Activated CD4-positive, alpha-beta T cell treated with anti-CD3 and anti-CD28 coated beads, Interleukin-2, amount 10 ng/mL, durations not matched to agents 24 days and 14 days (primary cell): ENCODE data around the gene ZNF710. TPM values are rescaled to one million over a fixed set of nuclear protein-coding genes. Genes with fewer than 3 reads are reported as not detected.

Experiments used
- DNase-seq: peaks from one replicate; pipeline ENCODE4 v3.0.0; 2022
- H3K27ac Mint-ChIP-seq: one replicate; pipeline ENCODE4 v1.8.0; 2022; ENCODE audit warnings: mild to moderate bottlenecking, mixed read lengths
- H3K27me3 Mint-ChIP-seq: one replicate; pipeline ENCODE4 v1.8.0; 2022; ENCODE audit warnings: mixed read lengths
- H3K36me3 Mint-ChIP-seq: one replicate; pipeline ENCODE4 v1.8.0; 2022; ENCODE audit warnings: low read depth, mild to moderate bottlenecking, mixed read lengths
- H3K4me1 Mint-ChIP-seq: one replicate; pipeline ENCODE4 v1.8.0; 2021; ENCODE audit warnings: mixed read lengths
- H3K4me3 Mint-ChIP-seq: one replicate; pipeline ENCODE4 v1.8.0; 2022; ENCODE audit warnings: mild to moderate bottlenecking, moderate library complexity, mixed read lengths
- H3K9me3 Mint-ChIP-seq: one replicate; pipeline ENCODE4 v1.8.0; 2021; ENCODE audit warnings: mixed read lengths
- intact Hi-C: fragments of 100-400 bp; cut with micrococcal nuclease; formaldehyde crosslinking; loops from one replicate; pipeline ENCODE4 v1.15.1; 2023
- total RNA-seq: library from RNA; stranded (reverse); gene quantifications from 2 replicates; pipeline ENCODE4 v1.2.3, GENCODE V29; 2022

The ZNF710 gene
- total RNA-seq, 1 donor from 2014 or later: 28.3 TPM

- H3K36me3 Mint-ChIP-seq: peaks cover 5% of the 10 kb centered on the region
- peaks cover 36% of the 10 kb centered on the region for H3K4me1 Mint-ChIP-seq
- DNase-seq: no peak
- H3K27ac Mint-ChIP-seq: no peak overlapping the region
- H3K4me3 Mint-ChIP-seq: no peak overlapping the region
- H3K9me3 Mint-ChIP-seq: no peaks in the 10 kb centered on the region
- no peaks in the 10 kb centered on the region for H3K27me3 Mint-ChIP-seq
- intact Hi-C loops: loop anchor here (5.0 kb wide), 1 partner anchor 39 kb away; no protein-coding TSS in a partner anchor
Measured at GRCh38 chr15:90058308-90058707, 57.2 kb downstream of the ZNF710 start.

GRCh38 chr15:90058775-90059174 is 57.7 kb downstream of the ZNF710 start:
- no peaks in the 10 kb centered on the region for H3K27me3 Mint-ChIP-seq
- H3K36me3 Mint-ChIP-seq: peaks cover 5% of the 10 kb centered on the region
- H3K4me3 Mint-ChIP-seq: peak overlapping the region; percentile 68
- H3K9me3 Mint-ChIP-seq: no peaks in the 10 kb centered on the region
- H3K27ac Mint-ChIP-seq: peak overlapping the region; percentile 93
- no peak for DNase-seq
- H3K4me1 Mint-ChIP-seq: peaks cover 38% of the 10 kb centered on the region
- intact Hi-C loops: loop anchor here (1.0 to 5.0 kb wide), 5 partner anchors 20 to 165 kb away; partner anchors contain the start of genes AP3S2 and ZNF710

GRCh38 chr15:90059208-90059985 is 58.3 kb downstream of the ZNF710 start:
- Mint-ChIP-seq H3K9me3 (no peaks in the 10 kb centered on the region), H3K4me1 (peaks cover 35% of the 10 kb centered on the region), H3K27me3 (no peaks in the 10 kb centered on the region), H3K36me3 (peaks cover 5% of the 10 kb centered on the region), H3K27ac (peak overlapping the region; percentile 93), H3K4me3 (peak overlapping the region; percentile 68)
- intact Hi-C loops: loop anchor here (1.0 to 5.0 kb wide), 5 partner anchors 21 to 166 kb away; partner anchors contain the start of genes AP3S2 and ZNF710
- peak; percentile 92 for DNase-seq

- Mint-ChIP-seq H3K27me3 (no peaks in the 10 kb centered on the region), H3K4me1 (peaks cover 33% of the 10 kb centered on the region), H3K36me3 (peaks cover 5% of the 10 kb centered on the region), H3K9me3 (no peaks in the 10 kb centered on the region), H3K27ac (no peak overlapping the region), H3K4me3 (no peak overlapping the region)
- DNase-seq: no peak
- intact Hi-C loops: no loop called here
Measured at GRCh38 chr15:90060797-90061196, 59.7 kb downstream of the ZNF710 start.

GRCh38 chr15:90062023-90062442 is 60.9 kb downstream of the ZNF710 start:
- intact Hi-C loops: no loop called here
- Mint-ChIP-seq H3K27ac (peak overlapping the region; percentile 73), H3K4me3 (no peak overlapping the region), H3K9me3 (no peaks in the 10 kb centered on the region), H3K4me1 (peaks cover 33% of the 10 kb centered on the region), H3K27me3 (no peaks in the 10 kb centered on the region), H3K36me3 (peaks cover 7% of the 10 kb centered on the region)
- DNase-seq: no peak

- Mint-ChIP-seq H3K36me3 (peaks cover 7% of the 10 kb centered on the region), H3K4me1 (peaks cover 33% of the 10 kb centered on the region), H3K9me3 (no peaks in the 10 kb centered on the region), H3K27ac (peak overlapping the region; percentile 12), H3K4me3 (no peak overlapping the region), H3K27me3 (no peaks in the 10 kb centered on the region)
- no peak for DNase-seq
- intact Hi-C loops: no loop called here
Measured at GRCh38 chr15:90062462-90062932, 61.4 kb downstream of the ZNF710 start.

- no peak overlapping the region for H3K4me3 Mint-ChIP-seq
- DNase-seq: no peak
- intact Hi-C loops: no loop called here
- peaks cover 29% of the 10 kb centered on the region for H3K4me1 Mint-ChIP-seq
- H3K36me3 Mint-ChIP-seq: peaks cover 10% of the 10 kb centered on the region
- H3K9me3 Mint-ChIP-seq: no peaks in the 10 kb centered on the region
- H3K27me3 Mint-ChIP-seq: no peaks in the 10 kb centered on the region
- H3K27ac Mint-ChIP-seq: no peak overlapping the region
Measured at GRCh38 chr15:90062973-90063769, 62.0 kb downstream of the ZNF710 start.

DNA sequence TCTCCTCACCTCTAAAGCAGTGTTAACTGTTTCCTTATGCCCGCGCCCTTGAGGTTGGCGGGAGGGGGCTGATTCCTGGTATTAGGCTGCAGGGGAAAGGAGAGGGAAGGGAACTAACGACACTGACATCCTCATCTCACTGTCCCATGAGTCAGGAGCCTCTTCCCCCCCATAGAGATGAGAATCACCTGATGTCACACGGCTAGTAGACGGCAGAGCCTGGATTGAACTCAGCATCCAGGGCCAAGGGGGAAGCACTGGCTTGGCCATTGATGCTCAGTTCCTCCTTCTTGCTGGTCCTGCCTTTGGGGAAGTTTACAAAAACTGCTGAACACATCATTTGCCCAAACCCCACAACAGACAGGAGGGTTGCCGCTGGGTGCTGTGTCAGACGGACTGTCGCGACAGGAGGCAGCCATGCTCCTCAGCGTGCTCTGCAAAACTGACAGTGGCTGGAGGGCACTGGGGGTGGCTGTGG is 62.7 kb downstream of the ZNF710 start:
- Mint-ChIP-seq H3K36me3 (peaks cover 10% of the 10 kb centered on the region), H3K27me3 (no peaks in the 10 kb centered on the region), H3K4me3 (no peak overlapping the region), H3K27ac (peak overlapping the region; percentile 12), H3K9me3 (no peaks in the 10 kb centered on the region), H3K4me1 (peaks cover 25% of the 10 kb centered on the region)
- DNase-seq: no peak
- intact Hi-C loops: no loop called here

GRCh38 chr15:90064911-90065681 is 64.0 kb downstream of the ZNF710 start:
- intact Hi-C loops: no loop called here
- no peak overlapping the region for H3K4me3 Mint-ChIP-seq
- H3K4me1 Mint-ChIP-seq: peaks cover 13% of the 10 kb centered on the region
- DNase-seq: no peak
- H3K9me3 Mint-ChIP-seq: no peaks in the 10 kb centered on the region
- H3K27ac Mint-ChIP-seq: no peak overlapping the region
- H3K27me3 Mint-ChIP-seq: no peaks in the 10 kb centered on the region
- H3K36me3 Mint-ChIP-seq: peaks cover 13% of the 10 kb centered on the region

DNA sequence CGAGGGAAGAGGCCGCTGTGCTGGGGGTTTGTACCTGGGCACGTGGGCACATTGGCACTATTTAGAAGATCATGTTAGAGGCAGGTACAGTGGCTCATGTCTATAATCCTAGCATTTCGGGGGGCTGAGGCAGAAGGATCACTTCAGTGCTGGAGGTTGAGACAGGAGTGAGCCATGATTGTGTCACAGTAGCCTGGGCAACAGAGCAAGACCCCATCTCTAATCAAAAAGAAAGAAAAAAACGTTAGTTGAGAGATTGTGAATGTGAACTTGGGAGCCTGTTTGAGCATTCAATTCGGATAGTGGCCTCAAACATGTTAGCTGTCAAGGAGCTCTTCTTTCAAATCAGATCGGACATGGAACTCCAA is 64.5 kb downstream of the ZNF710 start:
- H3K4me3 Mint-ChIP-seq: no peak overlapping the region
- H3K36me3 Mint-ChIP-seq: peaks cover 13% of the 10 kb centered on the region
- intact Hi-C loops: no loop called here
- no peak for DNase-seq
- no peaks in the 10 kb centered on the region for H3K27me3 Mint-ChIP-seq
- no peak overlapping the region for H3K27ac Mint-ChIP-seq
- no peaks in the 10 kb centered on the region for H3K9me3 Mint-ChIP-seq
- peaks cover 10% of the 10 kb centered on the region for H3K4me1 Mint-ChIP-seq

- peaks cover 8% of the 10 kb centered on the region for H3K4me1 Mint-ChIP-seq
Measured at GRCh38 chr15:90067181-90067952, 66.2 kb downstream of the ZNF710 start.

DNA sequence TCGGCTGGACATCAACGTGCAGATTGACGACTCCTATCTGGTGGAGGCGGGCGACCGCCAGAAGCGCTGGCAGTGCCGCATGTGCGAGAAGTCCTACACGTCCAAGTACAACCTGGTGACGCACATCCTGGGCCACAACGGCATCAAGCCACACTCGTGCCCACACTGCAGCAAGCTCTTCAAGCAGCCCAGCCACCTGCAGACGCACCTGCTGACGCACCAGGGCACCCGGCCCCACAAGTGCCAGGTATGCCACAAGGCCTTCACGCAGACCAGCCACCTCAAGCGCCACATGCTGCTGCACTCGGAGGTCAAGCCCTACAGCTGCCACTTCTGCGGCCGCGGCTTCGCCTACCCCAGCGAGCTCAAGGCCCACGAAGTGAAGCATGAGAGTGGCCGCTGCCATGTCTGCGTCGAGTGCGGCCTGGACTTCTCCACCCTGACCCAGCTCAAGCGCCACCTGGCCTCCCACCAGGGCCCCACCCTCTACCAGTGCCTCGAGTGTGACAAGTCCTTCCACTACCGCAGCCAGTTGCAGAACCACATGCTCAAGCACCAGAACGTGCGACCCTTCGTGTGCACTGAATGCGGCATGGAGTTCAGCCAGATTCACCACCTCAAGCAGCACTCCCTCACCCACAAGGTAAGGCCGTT is 67.0 kb downstream of the ZNF710 start:
- Mint-ChIP-seq H3K27ac (no peak overlapping the region), H3K9me3 (no peaks in the 10 kb centered on the region), H3K4me3 (no peak overlapping the region), H3K4me1 (peaks cover 8% of the 10 kb centered on the region), H3K36me3 (peaks cover 12% of the 10 kb centered on the region), H3K27me3 (no peaks in the 10 kb centered on the region)
- intact Hi-C loops: no loop called here
- DNase-seq: no peak

More at GRCh38 chr15:90067181-90067952, 66.2 kb downstream of the ZNF710 start:
- intact Hi-C loops: no loop called here
- Mint-ChIP-seq H3K27me3 (no peaks in the 10 kb centered on the region), H3K4me3 (no peak overlapping the region), H3K36me3 (peaks cover 12% of the 10 kb centered on the region), H3K27ac (no peak overlapping the region), H3K9me3 (no peaks in the 10 kb centered on the region)
- no peak for DNase-seq
